Measurements from ENCODE around the gene TTYH1.
"Not testable (repeated sequence)": the region's sequence is repeated elsewhere in the genome, so short reads cannot be mapped to it uniquely, and the experiment has no call there.

TTYH1 gene

DNA sequence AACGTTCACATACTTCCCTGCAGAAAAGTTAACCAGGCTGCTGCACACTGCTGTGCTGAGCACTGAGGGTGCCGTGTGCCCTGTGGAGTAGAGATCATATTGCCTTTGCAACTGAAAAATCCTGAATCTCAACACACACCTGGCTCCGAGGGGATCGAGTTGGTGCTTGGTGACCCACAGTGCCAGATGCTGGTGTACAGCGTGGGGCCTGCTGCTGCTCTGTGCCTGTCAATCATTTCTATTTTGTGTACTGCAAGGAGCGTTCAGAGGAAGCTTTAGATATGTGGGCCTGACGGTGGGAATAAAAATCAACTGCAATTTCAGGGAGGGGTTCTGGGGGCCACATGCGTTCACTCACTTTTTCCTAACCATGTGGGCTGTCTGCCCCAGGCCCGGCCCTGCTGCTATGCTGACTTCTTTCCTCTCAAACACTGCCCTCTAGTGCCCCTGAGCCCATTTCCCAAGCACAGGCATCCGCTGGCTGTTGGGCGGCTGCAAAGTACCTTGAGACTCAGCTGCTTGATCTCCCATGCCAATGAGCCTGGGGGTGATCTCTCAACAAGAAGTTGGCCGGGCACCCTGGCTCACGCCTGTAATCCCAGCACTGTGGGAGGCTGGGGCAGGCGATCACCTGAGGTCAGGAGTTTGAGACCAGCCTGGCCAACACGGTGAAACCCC is 24.0 kb downstream of the TTYH1 start:
- DNase-seq (ENCODE audit: low read depth in 1 of 2, low spot score in 1 of 2): no peak

GRCh38 chr19:54440641-54441040 is 25.4 kb downstream of the TTYH1 start:
- no peak for DNase-seq (ENCODE audit: low read depth in 1 of 2, low spot score in 1 of 2)

DNA sequence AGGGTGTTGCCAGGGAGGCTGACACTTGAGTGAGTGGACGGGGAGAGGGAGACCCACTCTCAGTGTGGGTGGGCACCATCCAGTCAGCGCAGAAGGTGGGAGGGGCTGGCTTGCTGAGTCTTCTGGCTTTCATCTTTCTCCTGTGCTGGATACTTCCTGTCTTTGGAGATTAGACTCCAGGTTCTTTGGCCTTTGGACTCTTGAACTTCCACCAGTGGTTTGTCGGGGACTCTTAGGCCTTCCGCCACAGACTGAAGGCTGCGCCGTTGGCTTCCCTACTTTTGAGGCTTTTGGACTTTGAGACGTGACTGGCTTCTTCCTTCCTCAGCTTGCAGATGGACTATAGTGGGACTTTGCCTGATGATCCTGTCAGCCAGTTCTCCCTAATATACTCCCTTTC is 29.5 kb downstream of the TTYH1 start:
- no peak for DNase-seq (ENCODE audit: low read depth in 1 of 2, low spot score in 1 of 2)

GRCh38 chr19:54446349-54446748 is 31.1 kb downstream of the TTYH1 start:
- DNase-seq (ENCODE audit: low read depth in 1 of 2, low spot score in 1 of 2): not testable (repeated sequence)

- peak in 1 of 2 donors; percentile 28 for DNase-seq (ENCODE audit: low read depth in 1 of 2, low spot score in 1 of 2)
Measured at GRCh38 chr19:54448040-54448773, 32.9 kb downstream of the TTYH1 start.

- DNase-seq (ENCODE audit: low read depth in 1 of 2, low spot score in 1 of 2): peak; percentile 93 to 95
Measured at GRCh38 chr19:54448774-54449700, 33.8 kb downstream of the TTYH1 start, which contains the start of gene LENG8. TSS of gene LENG8 (plus strand) at chr19:54449199. CDS start at chr19:54451345, 2,146 bp downstream.

- no peak for DNase-seq (ENCODE audit: low read depth in 1 of 2, low spot score in 1 of 2)
Measured at GRCh38 chr19:54449701-54450069, 34.4 kb downstream of the TTYH1 start.

GRCh38 chr19:54451331-54451871 is 36.1 kb downstream of the TTYH1 start:
- no peak for DNase-seq (ENCODE audit: low read depth in 1 of 2, low spot score in 1 of 2)

DNA sequence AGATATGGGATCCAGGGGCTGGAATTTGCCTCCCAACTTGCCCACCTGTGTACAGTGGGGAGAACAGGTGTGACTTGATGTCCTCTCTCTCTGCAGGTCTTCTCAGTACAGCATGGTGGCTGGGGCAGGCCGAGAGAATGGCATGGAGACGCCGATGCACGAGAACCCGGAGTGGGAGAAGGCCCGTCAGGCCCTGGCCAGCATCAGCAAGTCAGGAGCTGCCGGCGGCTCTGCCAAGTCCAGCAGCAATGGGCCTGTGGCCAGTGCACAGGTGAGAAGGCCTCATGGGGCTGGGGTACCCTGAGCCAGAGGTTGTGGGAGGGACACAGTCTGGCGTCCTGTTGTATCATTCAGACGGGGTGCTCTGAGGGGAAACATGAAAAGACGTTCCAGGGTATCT is 36.7 kb downstream of the TTYH1 start:
- no peak for DNase-seq (ENCODE audit: low read depth in 1 of 2, low spot score in 1 of 2)

DNA sequence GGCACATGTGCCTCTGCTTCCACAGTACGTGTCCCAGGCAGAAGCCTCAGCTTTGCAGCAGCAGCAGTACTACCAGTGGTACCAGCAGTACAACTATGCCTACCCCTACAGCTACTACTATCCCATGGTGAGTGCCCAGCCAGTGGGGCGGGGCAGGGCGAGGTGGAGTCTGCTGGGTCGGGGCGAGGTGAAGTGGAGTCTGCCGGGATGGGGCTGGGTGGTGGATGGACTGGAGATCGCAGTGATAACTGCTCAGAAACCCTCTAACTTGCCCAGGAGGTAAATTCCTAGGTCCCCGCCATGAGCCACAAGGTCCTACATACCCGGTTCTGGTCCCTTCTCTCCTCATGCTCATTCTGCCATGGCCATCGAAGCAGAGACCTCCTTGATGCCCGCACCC is 37.4 kb downstream of the TTYH1 start:
- DNase-seq (ENCODE audit: low read depth in 1 of 2, low spot score in 1 of 2): no peak

- no peak for DNase-seq (ENCODE audit: low read depth in 1 of 2, low spot score in 1 of 2)
Measured at GRCh38 chr19:54453921-54454780, 38.9 kb downstream of the TTYH1 start.

- no peak for DNase-seq (ENCODE audit: low read depth in 1 of 2, low spot score in 1 of 2)
Measured at GRCh38 chr19:54454781-54455675, 39.8 kb downstream of the TTYH1 start.

DNA sequence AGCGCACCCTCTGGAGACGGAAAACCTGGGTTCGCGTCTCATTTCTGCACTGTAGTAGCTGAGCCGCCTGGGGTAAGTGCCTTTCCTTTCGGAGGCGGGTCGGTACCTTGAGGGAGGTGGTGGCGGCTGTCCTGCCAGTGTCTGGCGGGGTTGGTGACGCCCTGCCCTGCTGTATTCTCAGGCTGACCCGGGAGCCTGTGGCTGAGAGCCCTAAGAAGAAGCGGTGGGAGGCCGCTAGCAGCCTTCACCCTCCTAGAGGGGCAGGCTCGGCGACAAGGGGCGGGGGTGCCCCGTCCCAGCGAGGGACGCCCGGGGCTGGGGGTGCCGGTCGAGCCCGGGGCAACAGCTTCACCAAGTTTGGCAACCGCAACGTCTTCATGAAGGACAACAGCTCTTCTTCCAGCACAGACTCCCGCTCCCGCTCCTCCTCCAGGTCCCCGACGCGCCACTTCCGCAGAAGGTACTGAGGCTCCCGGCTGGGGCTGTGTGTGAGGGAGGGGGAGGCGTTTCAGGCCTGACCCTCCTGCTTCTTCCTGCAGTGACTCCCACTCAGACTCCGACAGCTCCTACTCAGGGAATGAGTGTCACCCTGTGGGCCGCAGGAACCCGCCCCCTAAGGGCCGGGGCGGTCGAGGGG is 40.6 kb downstream of the TTYH1 start:
- no peak for DNase-seq (ENCODE audit: low read depth in 1 of 2, low spot score in 1 of 2)

DNA sequence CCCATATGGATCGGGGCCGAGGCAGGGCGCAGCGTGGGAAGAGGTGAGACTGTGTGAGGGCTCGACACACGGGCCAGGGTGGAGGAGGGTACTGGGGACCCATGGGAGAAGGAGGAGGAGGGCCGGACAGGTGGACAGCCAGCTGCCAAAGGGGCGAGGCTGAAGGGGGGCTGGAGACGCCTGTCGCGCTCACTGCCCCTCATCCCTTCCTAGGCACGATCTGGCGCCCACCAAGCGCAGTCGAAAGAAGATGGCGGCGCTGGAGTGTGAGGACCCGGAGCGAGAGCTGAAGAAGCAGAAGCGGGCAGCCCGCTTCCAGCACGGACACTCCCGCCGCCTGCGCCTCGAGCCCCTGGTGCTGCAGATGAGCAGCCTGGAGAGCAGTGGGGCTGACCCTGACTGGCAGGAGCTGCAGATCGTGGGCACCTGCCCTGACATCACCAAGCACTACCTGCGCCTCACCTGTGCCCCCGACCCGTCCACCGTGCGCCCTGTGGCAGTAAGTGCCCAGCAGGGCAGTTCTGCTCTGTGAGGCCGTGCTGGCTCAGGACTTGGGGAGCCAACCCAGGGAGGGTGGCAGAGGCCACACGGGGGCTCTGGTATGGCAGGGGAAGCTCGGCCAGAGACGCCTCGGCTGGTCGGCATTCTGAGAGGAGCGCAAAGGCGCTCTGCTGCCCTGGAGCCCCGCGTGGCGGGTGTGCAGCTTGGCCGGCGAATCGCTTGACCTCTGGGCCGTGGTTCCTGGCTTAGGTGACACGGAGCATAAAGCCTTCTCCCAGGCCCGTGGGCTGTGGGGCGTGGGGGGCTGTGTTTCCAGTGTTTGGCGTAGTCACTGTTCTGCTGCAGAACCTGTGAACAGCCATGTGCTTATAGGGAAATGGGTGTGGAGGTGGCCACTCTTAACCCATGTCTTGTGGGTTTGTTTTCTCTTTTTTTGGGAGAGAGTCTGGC is 41.4 kb downstream of the TTYH1 start:
- DNase-seq (ENCODE audit: low read depth in 1 of 2, low spot score in 1 of 2): no peak

DNA sequence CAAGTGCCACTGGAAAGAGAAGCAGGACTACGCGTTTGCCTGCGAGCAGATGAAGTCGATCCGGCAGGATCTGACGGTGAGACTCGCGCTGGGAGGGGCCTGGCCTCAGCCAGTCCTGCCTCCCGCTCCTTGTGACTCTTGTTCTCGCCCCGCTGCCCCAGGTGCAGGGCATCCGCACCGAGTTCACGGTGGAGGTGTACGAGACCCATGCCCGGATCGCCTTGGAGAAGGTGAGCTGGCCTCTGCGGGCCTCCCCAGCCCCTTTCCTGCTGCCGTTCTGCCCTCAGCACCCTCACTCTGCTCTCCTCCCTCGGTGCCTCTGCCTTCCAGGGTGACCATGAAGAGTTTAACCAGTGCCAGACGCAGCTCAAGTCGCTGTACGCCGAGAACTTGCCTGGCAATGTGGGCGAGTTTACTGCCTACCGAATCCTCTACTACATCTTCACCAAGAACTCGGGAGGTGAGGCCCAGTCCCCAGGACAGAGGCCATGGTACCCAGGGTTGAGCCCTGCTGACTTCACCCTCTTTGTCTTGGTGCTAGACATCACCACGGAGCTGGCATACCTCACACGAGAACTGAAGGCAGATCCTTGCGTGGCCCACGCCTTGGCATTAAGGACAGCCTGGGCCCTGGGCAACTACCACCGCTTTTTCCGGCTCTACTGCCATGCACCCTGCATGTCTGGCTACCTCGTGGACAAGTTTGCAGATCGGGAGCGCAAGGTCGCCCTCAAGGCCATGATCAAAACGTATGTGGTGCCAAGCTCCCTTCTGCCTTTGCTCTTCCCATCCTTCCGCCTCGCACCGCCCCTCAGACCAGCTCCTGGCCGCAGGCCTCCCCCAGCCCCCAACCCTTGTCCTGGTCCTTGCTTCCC is 42.7 kb downstream of the TTYH1 start:
- no peak for DNase-seq (ENCODE audit: low read depth in 1 of 2, low spot score in 1 of 2)

DNA sequence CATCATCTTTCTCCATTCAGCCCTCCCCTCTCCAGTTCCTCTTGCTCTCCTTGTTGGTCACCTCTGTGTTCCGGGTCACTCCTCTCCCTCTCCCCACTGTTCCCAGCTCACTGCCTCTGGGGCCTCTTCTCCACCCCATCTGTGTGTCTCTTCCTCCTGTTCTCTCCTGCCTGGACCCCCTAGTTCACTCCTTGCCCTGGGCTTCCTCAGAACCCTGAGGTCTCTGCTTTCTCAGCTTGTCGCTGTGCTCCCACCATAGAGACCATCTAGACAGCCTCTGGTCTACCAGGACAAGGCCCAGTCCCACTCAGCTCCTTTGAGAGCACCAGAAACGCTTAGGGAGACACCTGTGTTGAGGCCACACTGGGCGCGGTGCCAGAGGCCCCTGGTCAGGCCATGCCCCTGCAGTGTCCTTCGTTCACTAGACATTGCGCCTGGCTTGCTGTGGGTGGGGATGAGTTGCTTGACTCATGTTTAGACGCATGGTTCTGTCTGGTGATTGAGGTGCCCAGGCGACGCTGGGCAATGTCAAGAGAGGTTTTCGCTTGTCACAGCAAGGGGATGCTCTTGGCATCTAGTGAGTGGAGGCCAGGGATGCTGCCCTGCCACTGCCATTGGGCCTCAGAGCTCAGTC is 43.5 kb downstream of the TTYH1 start:
- no peak for DNase-seq (ENCODE audit: low read depth in 1 of 2, low spot score in 1 of 2)

Data from stimulated activated CD4-positive, alpha-beta T cell treated with anti-CD3 and anti-CD28 coated beads, Interleukin-15, amount 100 ng/mL, for 1 hour (primary cell).